ENCODE results near the gene HSD17B11.

DNA sequence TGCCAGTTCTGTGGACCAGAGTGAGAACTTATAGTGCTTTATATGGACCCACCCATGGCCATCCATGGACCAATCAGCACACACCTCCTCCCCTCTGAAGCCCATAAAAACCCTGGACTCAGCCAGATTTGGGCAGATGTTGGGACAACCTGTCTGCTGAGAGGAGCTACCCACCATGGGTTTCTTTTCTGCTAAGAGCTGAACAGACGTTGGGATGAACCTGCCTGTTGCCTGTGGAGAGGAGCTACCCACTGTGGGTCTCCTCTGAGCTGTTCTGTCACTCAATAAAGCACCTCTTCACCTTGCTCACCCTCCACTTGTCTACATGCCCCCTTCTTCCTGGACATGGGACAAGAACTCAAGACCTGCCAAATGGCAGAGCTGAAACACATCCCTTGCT, 9.0 kb upstream of the HSD17B11 start:
- TF ChIP-seq POLR2AphosphoS5 (IDR thresholded peaks at IDR 0.05; ENCODE audit: borderline replicate concordance, low read depth, low read length) (no peak), EZH2 (IDR thresholded peaks at IDR 0.05) (no peak), FOXP2 (optimal IDR thresholded peaks at IDR 0.05; ENCODE audit: control extremely low read depth, extremely low read length, insufficient read depth) (no peak)
